Neuronal stem cell (in vitro differentiated cells): ENCODE data around the gene SLC19A1.
A peak's percentile ranks its signal among the peaks of the same experiment; 100 is the strongest.

Experiments used
- DNase-seq: peaks from one replicate; pipeline ENCODE4 v3.0.0-alpha.2; 2013; ENCODE audit warnings: low spot score
- H2AFZ ChIP-seq: one replicate; pipeline ENCODE4 v1.6.1; 2013; ENCODE audit warnings: mild to moderate bottlenecking, low read length, inconsistent platforms
- H2AK5ac ChIP-seq: 2 replicates; pipeline ENCODE4 v1.6.1; 2013; ENCODE audit warnings: low read depth, mild to moderate bottlenecking, inconsistent platforms, low read length, moderate library complexity, mixed read lengths
- H2BK120ac ChIP-seq: 2 replicates; pipeline ENCODE4 v1.6.1; 2013; ENCODE audit warnings: low read depth, mild to moderate bottlenecking, inconsistent platforms, low read length, moderate library complexity, mixed read lengths
- H2BK12ac ChIP-seq: one replicate; pipeline ENCODE4 v1.6.1; 2013; ENCODE audit warnings: low read length, inconsistent platforms
- H2BK15ac ChIP-seq: 2 replicates; pipeline ENCODE4 v1.6.1; 2013; ENCODE audit warnings: mild to moderate bottlenecking, low read length, inconsistent platforms, mixed read lengths
- H2BK5ac ChIP-seq: one replicate; pipeline ENCODE4 v1.6.1; 2013; ENCODE audit warnings: inconsistent platforms, mild to moderate bottlenecking, low read length, moderate library complexity
- H3K14ac ChIP-seq: one replicate; pipeline ENCODE4 v1.6.1; 2013; ENCODE audit warnings: low read length, inconsistent platforms
- H3K18ac ChIP-seq: 2 replicates; pipeline ENCODE4 v1.6.1; 2013; ENCODE audit warnings: low read length, inconsistent platforms
- H3K23ac ChIP-seq: 2 replicates; pipeline ENCODE4 v1.6.1; 2013; ENCODE audit warnings: low read depth, mild to moderate bottlenecking, mixed read lengths, low read length, inconsistent platforms; ENCODE audit not compliant: poor library complexity
- H3K27ac ChIP-seq: replicated peaks from 3 replicates; pipeline ENCODE4 v1.5.1; 2013; ENCODE audit warnings: low read length, inconsistent platforms
- H3K27me3 ChIP-seq, 3 experiments: 2 replicates each; pipeline ENCODE4 v1.6.1; 2013; ENCODE audit warnings: low read length in 3 of 3, mild to moderate bottlenecking in 2 of 3, inconsistent platforms in 1 of 3, low read depth in 1 of 3, mixed read lengths in 1 of 3, moderate library complexity in 1 of 3; ENCODE audit not compliant: control insufficient read depth in 3 of 3, insufficient read depth in 3 of 3
- H3K36me3 ChIP-seq, 2 donors: replicated peaks in 1 of 2; 2 replicates each; pipeline ENCODE4 v1.6.1; 2013; ENCODE audit warnings: low read length in 2 of 2; ENCODE audit not compliant: control insufficient read depth in 2 of 2, insufficient read depth in 2 of 2
- H3K4ac ChIP-seq: 2 replicates; pipeline ENCODE4 v1.6.1; 2013; ENCODE audit warnings: inconsistent platforms, mild to moderate bottlenecking, low read length, moderate library complexity
- H3K4me1 ChIP-seq, 2 donors: 1 replicate in 1 of 2; 2 replicates in 1 of 2; pipeline ENCODE4 v1.6.1; 2013; ENCODE audit warnings: low read length in 2 of 2, low read depth in 1 of 2; ENCODE audit not compliant: control insufficient read depth in 2 of 2, insufficient read depth in 1 of 2
- H3K4me2 ChIP-seq: one replicate; pipeline ENCODE4 v1.6.1; 2013; ENCODE audit warnings: mild to moderate bottlenecking, low read length, inconsistent platforms; ENCODE audit not compliant: insufficient read depth, poor library complexity, severe bottlenecking
- H3K4me3 ChIP-seq, 2 donors: 2 replicates each; pipeline ENCODE4 v1.5.1; 2013; ENCODE audit warnings: low read length in 2 of 2, mild to moderate bottlenecking in 2 of 2, inconsistent platforms in 1 of 2, moderate library complexity in 1 of 2
- H3K79me1 ChIP-seq: one replicate; pipeline ENCODE4 v1.6.1; 2013; ENCODE audit warnings: low read depth, mild to moderate bottlenecking, inconsistent platforms, low read length, moderate library complexity
- H3K9ac ChIP-seq: one replicate; pipeline ENCODE4 v1.6.1; 2013; ENCODE audit warnings: mild to moderate bottlenecking, low read depth, low read length, inconsistent platforms; ENCODE audit not compliant: poor library complexity
- H3K9me3 ChIP-seq, 2 donors: replicated peaks in 1 of 2; 2 replicates each; pipeline versions ENCODE3 to v1.6.1; 2013; ENCODE audit warnings: low read length in 2 of 2, mild to moderate bottlenecking in 2 of 2, inconsistent platforms in 1 of 2, low read depth in 1 of 2, mixed read lengths in 1 of 2, moderate library complexity in 1 of 2; ENCODE audit not compliant: control insufficient read depth in 2 of 2, insufficient read depth in 1 of 2
- H4K8ac ChIP-seq: one replicate; pipeline ENCODE4 v1.6.1; 2013; ENCODE audit warnings: low read depth, mild to moderate bottlenecking, inconsistent platforms, low read length, moderate library complexity
- H4K91ac ChIP-seq: one replicate; pipeline ENCODE4 v1.6.1; 2013; ENCODE audit warnings: low read length, low read depth, mild to moderate bottlenecking, inconsistent platforms; ENCODE audit not compliant: poor library complexity
- WGBS, 2 donors: extraction: QIAGEN DNeasy Blood & Tissue Kit; methylation state at CpG; one replicate each; pipeline ENCODE4 v1.1.7; 2013; ENCODE audit warnings: missing lambda C conversion rate in 2 of 2, mixed read lengths in 1 of 2; ENCODE audit not compliant: insufficient read length in 2 of 2, insufficient replicate concordance in 1 of 2; ENCODE audit errors: extremely low coverage in 2 of 2; 5-methylcytosine and 5-hydroxymethylcytosine counted together

The SLC19A1 gene

DNA sequence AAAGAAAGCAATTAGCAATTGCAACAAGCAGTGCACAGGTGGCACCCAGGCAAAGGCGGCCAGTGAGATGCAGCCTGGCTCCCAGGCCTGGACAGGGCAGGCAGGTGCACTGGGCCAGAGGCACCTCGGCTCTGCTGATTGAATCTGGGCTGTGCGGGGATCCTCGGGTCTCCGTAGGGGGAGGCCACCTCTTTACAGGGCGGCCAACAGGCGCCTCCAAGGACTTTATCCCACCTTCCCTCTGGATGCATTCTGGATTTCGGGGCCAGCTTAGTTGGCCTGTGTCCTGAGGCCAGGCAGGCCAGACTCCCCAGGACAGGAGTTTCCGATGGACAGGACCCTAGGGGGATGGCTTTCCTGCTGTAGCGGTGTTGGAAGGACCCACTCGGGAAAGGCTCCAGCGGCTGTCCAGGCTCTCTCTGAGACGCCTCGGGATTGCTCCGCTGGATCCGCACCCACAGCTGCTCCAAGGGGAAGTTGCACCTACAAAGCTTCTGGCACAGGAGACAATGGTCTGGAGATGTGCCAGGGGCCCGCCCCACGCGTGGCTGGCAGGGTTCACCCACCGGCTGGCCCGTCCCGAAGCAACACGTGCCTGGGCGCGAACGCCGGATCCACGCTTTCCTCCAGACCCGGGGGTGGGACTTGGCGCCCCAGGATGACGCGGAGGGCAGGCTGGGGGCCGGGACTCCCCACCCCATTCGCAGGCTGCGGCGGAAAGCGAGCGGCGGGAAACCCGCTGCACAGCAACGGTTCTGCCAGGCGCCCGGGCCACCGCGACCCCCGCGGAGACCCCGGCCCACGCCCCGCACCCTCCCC, 810 bp downstream of the SLC19A1 start:
- Histone ChIP-seq H3K4me2 (peak overlapping the region; percentile 75), H4K91ac (no peak overlapping the region), H3K14ac (no peak overlapping the region), H3K27me3 (peaks cover 0 to 8% (median 0%) of the 10 kb centered on the region in 3 experiments), H3K9me3 (no peaks in the 10 kb centered on the region), H3K79me1 (peaks cover 21% of the 10 kb centered on the region), H4K8ac (no peak overlapping the region), H2BK15ac (peak overlapping the region; percentile 1), H2AFZ (peak overlapping the region; percentile 90), H3K18ac (peak overlapping the region; percentile 85), H2BK5ac (no peak overlapping the region), H3K9ac (peak overlapping the region; percentile 85), H2BK12ac (no peak overlapping the region), H3K27ac (no peak overlapping the region), H3K4me1 (peaks cover 10 to 12% of the 10 kb centered on the region in 2 donors), H2BK120ac (peak overlapping the region; percentile 89), H3K4me3 (peak overlapping the region; percentile 58 to 81), H3K36me3 (peaks cover 0 to 4% of the 10 kb centered on the region in 2 donors), H3K23ac (peak overlapping the region; percentile 98), H2AK5ac (peak overlapping the region; percentile 43), H3K4ac (no peak overlapping the region)
- no CpG with 5 or more reads among the region's 50 CpGs for WGBS, 2 donors
- no peak for DNase-seq

DNA sequence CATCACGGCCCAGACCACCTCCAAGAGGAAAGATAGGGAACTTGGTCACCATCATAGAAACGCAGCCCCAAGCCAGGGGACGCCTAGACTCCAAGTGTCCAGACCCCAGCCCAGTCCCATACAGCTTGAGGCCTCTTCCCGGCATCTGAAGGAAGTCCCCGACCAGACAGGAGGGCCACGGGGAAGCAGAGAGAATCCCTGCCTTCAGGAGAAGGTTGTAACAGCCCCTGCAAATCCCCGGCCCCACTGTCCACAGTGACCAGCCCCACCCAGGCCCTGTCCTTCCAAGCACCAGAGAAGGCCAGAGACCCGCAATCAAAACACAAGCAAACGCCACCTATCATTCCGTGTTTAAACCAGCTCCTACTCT, 1.7 kb downstream of the SLC19A1 start:
- H3K27me3 ChIP-seq, result peaks cover 0 to 8% (median 0%) of the 10 kb centered on the region in 3 experiments
- H3K27ac ChIP-seq, result no peak overlapping the region
- no peaks in the 10 kb centered on the region for H3K9me3 ChIP-seq
- H2AFZ ChIP-seq, result no peak overlapping the region
- WGBS, 2 donors, result no CpG with 5 or more reads among the region's 10 CpGs
- H3K4me3 ChIP-seq, result peak overlapping the region in 1 of 2 donors; percentile 6
- H3K4me2 ChIP-seq, result no peak overlapping the region
- no peak overlapping the region for H3K18ac ChIP-seq
- H4K91ac ChIP-seq, result no peak overlapping the region
- no peak overlapping the region for H3K4ac ChIP-seq
- DNase-seq, result no peak
- no peak overlapping the region for H3K9ac ChIP-seq
- no peak overlapping the region for H4K8ac ChIP-seq
- H2BK15ac ChIP-seq, result no peak overlapping the region
- no peak overlapping the region for H2BK5ac ChIP-seq
- H2AK5ac ChIP-seq, result no peak overlapping the region
- H2BK12ac ChIP-seq, result no peak overlapping the region
- no peak overlapping the region for H3K23ac ChIP-seq
- H3K4me1 ChIP-seq, result peaks cover 10 to 12% of the 10 kb centered on the region in 2 donors
- H2BK120ac ChIP-seq, result no peak overlapping the region
- no peak overlapping the region for H3K14ac ChIP-seq
- peaks cover 22% of the 10 kb centered on the region for H3K79me1 ChIP-seq
- H3K36me3 ChIP-seq, result peaks cover 0 to 6% of the 10 kb centered on the region in 2 donors

DNA sequence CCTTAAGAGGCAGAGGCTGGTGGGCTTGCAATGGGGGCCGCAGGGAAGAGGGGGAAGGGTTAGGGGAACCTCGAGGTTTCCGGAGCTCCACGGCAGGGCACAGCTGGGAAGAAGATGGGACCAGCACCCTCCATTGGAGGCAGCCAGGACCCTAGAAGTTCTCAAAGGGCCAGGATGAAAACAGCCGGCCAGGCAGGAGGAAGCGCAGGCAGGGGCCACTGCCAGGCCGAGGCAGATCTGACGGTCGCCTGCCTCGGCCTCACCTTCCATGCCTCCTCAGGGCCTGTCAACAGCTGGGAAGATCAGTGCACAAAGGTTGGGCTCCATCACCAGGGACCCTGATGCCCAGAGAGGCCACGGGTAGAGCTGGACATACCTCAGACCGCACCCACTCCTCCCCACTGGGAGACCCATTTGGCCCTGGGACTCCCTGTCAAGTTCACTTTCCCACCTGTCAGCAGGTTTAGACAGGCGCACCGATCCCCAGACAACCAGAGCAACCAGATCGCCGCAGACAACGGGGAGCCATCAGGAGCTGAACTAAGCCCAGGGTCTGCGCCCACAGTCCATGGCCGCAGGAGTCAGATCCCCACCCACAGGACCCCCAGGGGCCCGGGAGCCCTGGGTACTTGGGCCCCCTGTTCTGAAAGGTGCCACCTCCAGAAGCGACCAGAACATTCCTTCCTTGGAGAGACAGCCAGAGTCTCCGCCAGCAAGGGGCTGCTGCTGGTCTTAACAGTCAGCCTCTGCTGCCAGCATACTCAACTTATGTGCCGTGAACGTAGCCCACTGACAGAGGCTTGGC, 2.2 kb downstream of the SLC19A1 start:
- WGBS, 2 donors, result no CpG with 5 or more reads among the region's 24 CpGs
- peaks cover 10 to 12% of the 10 kb centered on the region in 2 donors for H3K4me1 ChIP-seq
- no peak overlapping the region for H3K4ac ChIP-seq
- peaks cover 27% of the 10 kb centered on the region for H3K79me1 ChIP-seq
- no peak overlapping the region for H2BK120ac ChIP-seq
- H2BK5ac ChIP-seq, result no peak overlapping the region
- H2AK5ac ChIP-seq, result no peak overlapping the region
- H3K9me3 ChIP-seq, result no peaks in the 10 kb centered on the region
- no peak overlapping the region for H3K4me2 ChIP-seq
- H2BK12ac ChIP-seq, result no peak overlapping the region
- no peak overlapping the region for H4K8ac ChIP-seq
- no peak overlapping the region for H3K18ac ChIP-seq
- no peak overlapping the region for H3K14ac ChIP-seq
- no peak overlapping the region for H3K27ac ChIP-seq
- no peak overlapping the region for H2BK15ac ChIP-seq
- no peak overlapping the region for H3K4me3 ChIP-seq
- H3K9ac ChIP-seq, result no peak overlapping the region
- no peak for DNase-seq
- H2AFZ ChIP-seq, result no peak overlapping the region
- no peak overlapping the region for H4K91ac ChIP-seq
- H3K36me3 ChIP-seq, result peaks cover 0 to 7% of the 10 kb centered on the region in 2 donors
- H3K23ac ChIP-seq, result peak overlapping the region; percentile 17
- peaks cover 0 to 8% (median 0%) of the 10 kb centered on the region in 3 experiments for H3K27me3 ChIP-seq
